GM23338 (cell line): ENCODE results near the gene SEMA5A. TPM values are rescaled to one million over a fixed set of nuclear protein-coding genes. Genes with fewer than 3 reads are reported as not detected.

ENCODE experiments used
- ATAC-seq: fragments of 200-7000 bp; cut with Tn5 transposase; 3 replicates; pipeline ENCODE4 v1.9.1; 2020
- DNase-seq: peaks from one replicate; pipeline ENCODE4 v3.0.0-alpha.2; 2015; ENCODE audit warnings: low spot score
- H2AFZ ChIP-seq: fragments of 200-600 bp; sonication (generic); 2 replicates; pipeline ENCODE4 v1.8.0; 2016; ENCODE audit warnings: antibody characterized with exemption, mild to moderate bottlenecking, moderate library complexity
- H3F3A ChIP-seq: fragments of 200-600 bp; sonication (generic); replicated peaks from 2 replicates; pipeline ENCODE4 v1.8.0; 2017; ENCODE audit warnings: antibody characterized with exemption, mixed run types, low read depth
- H3K27ac ChIP-seq: fragments of 200-600 bp; sonication (generic); 2 replicates; pipeline ENCODE4 v1.6.1; 2016; ENCODE audit warnings: low read depth
- H3K27me3 ChIP-seq: fragments of 200-600 bp; sonication (generic); 2 replicates; pipeline ENCODE4 v1.8.0; 2016; ENCODE audit warnings: mild to moderate bottlenecking, mixed run types, moderate library complexity; ENCODE audit not compliant: insufficient read depth
- H3K36me3 ChIP-seq: fragments of 200-600 bp; sonication (generic); 2 replicates; pipeline ENCODE4 v1.8.0; 2016; ENCODE audit warnings: mild to moderate bottlenecking; ENCODE audit not compliant: insufficient read depth
- H3K4me1 ChIP-seq: fragments of 200-600 bp; sonication (generic); 2 replicates; pipeline ENCODE4 v1.8.0; 2016; ENCODE audit warnings: mild to moderate bottlenecking, moderate library complexity; ENCODE audit not compliant: insufficient read depth
- H3K4me2 ChIP-seq: fragments of 200-600 bp; sonication (generic); 2 replicates; pipeline ENCODE4 v1.7.1; 2017; ENCODE audit warnings: mixed run types
- H3K4me3 ChIP-seq: fragments of 200-600 bp; sonication (generic); 2 replicates; pipeline ENCODE4 v1.6.1; 2016; ENCODE audit warnings: mixed run types
- H3K79me2 ChIP-seq: fragments of 200-600 bp; sonication (generic); replicated peaks from 2 replicates; pipeline ENCODE4 v1.8.0; 2017; ENCODE audit warnings: mild to moderate bottlenecking; ENCODE audit not compliant: insufficient read depth
- H3K9me2 ChIP-seq: fragments of 200-600 bp; sonication (generic); 2 replicates; pipeline ENCODE4 v1.8.0; 2017; ENCODE audit not compliant: insufficient read depth
- H4K20me1 ChIP-seq: fragments of 200-600 bp; sonication (generic); replicated peaks from 2 replicates; pipeline ENCODE4 v1.8.0; 2017; ENCODE audit warnings: mild to moderate bottlenecking; ENCODE audit not compliant: insufficient read depth
- H3K27ac Mint-ChIP-seq: 2 replicates; pipeline ENCODE4 v1.8.0; 2020; ENCODE audit warnings: inconsistent platforms, mild to moderate bottlenecking, moderate library complexity, mixed read lengths
- H3K27me3 Mint-ChIP-seq: 3 replicates; pipeline ENCODE4 v1.8.0; 2022; ENCODE audit warnings: low read depth, mild to moderate bottlenecking, moderate library complexity, mixed read lengths, inconsistent platforms; ENCODE audit not compliant: insufficient read depth, poor library complexity
- H3K36me3 Mint-ChIP-seq: 3 replicates; pipeline ENCODE4 v1.8.0; 2021; ENCODE audit warnings: low read depth, mild to moderate bottlenecking, inconsistent platforms, moderate library complexity, mixed read lengths
- H3K4me1 Mint-ChIP-seq: 3 replicates; pipeline ENCODE4 v1.8.0; 2020; ENCODE audit warnings: mild to moderate bottlenecking, inconsistent platforms, mixed read lengths
- H3K4me3 Mint-ChIP-seq: 3 replicates; pipeline ENCODE4 v1.8.0; 2021; ENCODE audit warnings: moderate library complexity, mild to moderate bottlenecking, inconsistent platforms, mixed read lengths
- H3K9me3 Mint-ChIP-seq: 3 replicates; pipeline ENCODE4 v1.8.0; 2020; ENCODE audit warnings: moderate library complexity, mild to moderate bottlenecking, inconsistent platforms, mixed read lengths
- CREB1 ChIP-seq: fragments of 250-450 bp; sonication (Bioruptor Pico); IDR thresholded peaks from 2 replicates; pipeline ENCODE4 v1.5.0; 2020; ENCODE audit warnings: low read depth, mild to moderate bottlenecking, moderate library complexity
- CTCF ChIP-seq, 2 experiments: fragments of 200-600 bp in 1 of 2; sonication (generic) in 1 of 2; conservative IDR thresholded peaks; 2 replicates each; pipeline versions ENCODE4 v1.5.1 to v1.6.1; 2016 to 2017; ENCODE audit warnings: antibody characterized with exemption in 2 of 2, low read depth in 2 of 2, mild to moderate bottlenecking in 2 of 2, moderate library complexity in 1 of 2
- ETS1 ChIP-seq: IDR thresholded peaks from 2 replicates; pipeline ENCODE4 v1.6.1; 2016; ENCODE audit warnings: antibody characterized with exemption
- EZH2 ChIP-seq: fragments of 200-600 bp; sonication (generic); IDR thresholded peaks from one replicate; pipeline ENCODE4 v1.8.0; 2017; ENCODE audit warnings: antibody characterized with exemption, mild to moderate bottlenecking, low read depth; ENCODE audit not compliant: unreplicated experiment
- EZH2phosphoT487 ChIP-seq: fragments of 200-600 bp; sonication (generic); IDR thresholded peaks from one replicate; pipeline ENCODE4 v1.8.1; 2018; ENCODE audit warnings: antibody characterized with exemption; ENCODE audit not compliant: unreplicated experiment
- JUNB ChIP-seq: IDR thresholded peaks from one replicate; pipeline ENCODE4 v1.6.1; 2016; ENCODE audit warnings: antibody characterized with exemption; ENCODE audit not compliant: unreplicated experiment
- NANOG ChIP-seq: IDR thresholded peaks from 2 replicates; pipeline ENCODE4 v1.6.1; 2016; ENCODE audit warnings: antibody characterized with exemption, borderline replicate concordance
- POLR2AphosphoS5 ChIP-seq: IDR thresholded peaks from 2 replicates; pipeline ENCODE4 v1.6.1; 2016; ENCODE audit warnings: antibody characterized with exemption, low read depth
- STAT1 ChIP-seq: IDR thresholded peaks from one replicate; pipeline ENCODE4 v1.6.1; 2016; ENCODE audit warnings: antibody characterized with exemption; ENCODE audit not compliant: unreplicated experiment
- ZNF114 ChIP-seq: fragments of 250-450 bp; sonication (Bioruptor Pico); IDR thresholded peaks from 2 replicates; pipeline ENCODE4 v1.5.0; 2020; ENCODE audit warnings: mild to moderate bottlenecking, moderate library complexity
- ZNF331 ChIP-seq: fragments of 250-450 bp; sonication (Bioruptor Pico); IDR thresholded peaks from 2 replicates; pipeline ENCODE4 v1.5.0; 2020; ENCODE audit warnings: low read depth, mild to moderate bottlenecking, moderate library complexity
- ZNF462 ChIP-seq: fragments of 250-450 bp; sonication (Bioruptor Pico); IDR thresholded peaks from 2 replicates; pipeline ENCODE4 v1.5.0; 2020; ENCODE audit warnings: mild to moderate bottlenecking, moderate library complexity
- polyA plus RNA-seq: library from polyadenylated mRNA; unstranded; fragments of >200 nt; fragmentation: Nextera tagmentation; extraction: Ambion mirVana; gene quantifications from 2 replicates; pipeline ENCODE4 v1.2.1, GENCODE V29; 2016
- total RNA-seq: library from RNA; depleted of rRNA; stranded (reverse); fragments of >200 nt; shearing (Covaris generic); gene quantifications from 2 replicates; pipeline ENCODE4 v1.2.3, GENCODE V29; 2014

SEMA5A gene
- total and polyA plus RNA-seq, 2 experiments from 2014 or later = 2.1 to 8.1 TPM

- no peak overlapping the region for H3K27ac ChIP-seq
- no peak overlapping the region for H3K27ac Mint-ChIP-seq
Measured at GRCh38 chr5:9035346-9035745, 510.5 kb downstream of the SEMA5A start.

More at GRCh38 chr5:9035346-9035745, 510.5 kb downstream of the SEMA5A start:
- Histone ChIP-seq H3K4me3 (no peak overlapping the region), H2AFZ (no peak overlapping the region), H3K4me2 (no peak overlapping the region), H3K27me3 (no peaks in the 10 kb centered on the region), H3K9me2 (0 out of 2 replicates have a peak, but pooled peaks cover 3% of the 10 kb centered on the region), H3K36me3 (no peaks in the 10 kb centered on the region), H4K20me1 (no peaks in the 10 kb centered on the region; the same call in 1 of the 2 replicates), H3K4me1 (peaks cover 7% of the 10 kb centered on the region; the same call in 1 of the 2 replicates), H3F3A (no peaks in the 10 kb centered on the region), H3K79me2 (no peaks in the 10 kb centered on the region)
- Mint-ChIP-seq H3K4me1 (peaks cover 9% of the 10 kb centered on the region; the same call in 2 of the 3 replicates), H3K4me3 (no peak overlapping the region), H3K36me3 (no peaks in the 10 kb centered on the region), H3K27me3 (peaks cover 3% of the 10 kb centered on the region), H3K9me3 (no peaks in the 10 kb centered on the region)
- DNase-seq = no peak
- ATAC-seq = no peak
- TF ChIP-seq ZNF114 (CRISPR knock-in tag) (no peak), CTCF (conservative IDR thresholded peaks at IDR 0.05; ENCODE audit: low read depth in 2 of 2) (no peak), POLR2AphosphoS5 (no peak), ZNF331 (CRISPR knock-in tag) (no peak), EZH2 (no peak), NANOG (no peak), ETS1 (no peak), JUNB (no peak), ZNF462 (CRISPR knock-in tag) (no peak), CREB1 (no peak), EZH2phosphoT487 (no peak), STAT1 (no peak)
